Breast epithelium (tissue), 4 donors: ENCODE results near the gene MCM9. TPM values are rescaled to one million over a fixed set of nuclear protein-coding genes. Genes with fewer than 3 reads are reported as not detected.

Source experiments
- DNase-seq, 2 donors: peaks; one replicate each; pipeline ENCODE4 v3.0.0-alpha.2; 2019; ENCODE audit warnings: low spot score in 2 of 2
- H3K27ac ChIP-seq, 2 donors: fragments of 200-600 bp; sonication (generic) in 1 of 2; one replicate each; pipeline ENCODE4 v1.5.1; 2016 to 2019; ENCODE audit warnings: mild to moderate bottlenecking in 1 of 2
- H3K27me3 ChIP-seq, 2 donors: fragments of 200-600 bp; sonication (generic) in 1 of 2; one replicate each; pipeline versions ENCODE4 v1.5.1 to v1.6.0; 2017 to 2019; ENCODE audit warnings: control low read depth in 1 of 2, mild to moderate bottlenecking in 1 of 2
- H3K36me3 ChIP-seq: fragments of 200-600 bp; one replicate; pipeline ENCODE4 v1.5.1; 2019
- H3K4me1 ChIP-seq, 2 donors: fragments of 200-600 bp; sonication (generic); one replicate each; pipeline ENCODE4 v1.5.1; 2016 to 2019; ENCODE audit warnings: control low read depth in 1 of 2
- H3K4me3 ChIP-seq, 3 donors: fragments of 200-600 bp; sonication (generic); 1 replicate in 2 of 3; 2 replicates in 1 of 3; pipeline ENCODE4 v1.5.1; 2016 to 2019; ENCODE audit warnings: mild to moderate bottlenecking in 3 of 3, moderate library complexity in 2 of 3
- H3K9me3 ChIP-seq, 2 donors: fragments of 200-600 bp; sonication (generic) in 1 of 2; one replicate each; pipeline ENCODE4 v1.5.1; 2016 to 2019; ENCODE audit warnings: control low read depth in 1 of 2
- CTCF ChIP-seq, 3 donors: fragments of 450-650 bp; IDR thresholded peaks; one replicate each; pipeline ENCODE4 v1.5.1; 2016 to 2017; ENCODE audit warnings: antibody characterized with exemption in 3 of 3, mild to moderate bottlenecking in 3 of 3, moderate library complexity in 3 of 3
- POLR2A ChIP-seq: fragments of 450-650 bp; IDR thresholded peaks from one replicate; pipeline ENCODE4 v1.6.1; 2016; ENCODE audit warnings: antibody characterized with exemption, mild to moderate bottlenecking, moderate library complexity
- POLR2AphosphoS5 ChIP-seq, 3 donors: sonication (generic); formaldehyde crosslinking; IDR thresholded peaks; one replicate each; pipeline ENCODE4 v1.6.1; 2017; ENCODE audit warnings: antibody characterized with exemption in 3 of 3
- intact Hi-C: fragments of 100-400 bp; cut with DNase I; formaldehyde crosslinking; loops from one replicate; pipeline ENCODE4 v1.15.1; 2023; ENCODE audit warnings: low total_unique reads
- total RNA-seq, 3 donors: library from RNA; depleted of rRNA; stranded (reverse); fragments of >200 nt; gene quantifications; one replicate each; pipeline ENCODE4 v1.1.0, GENCODE V29; 2016

Gene MCM9
- total RNA-seq, 3 donors from 2014 or later, result 17.9 to 40.5 (median 33.4) TPM

GRCh38 chr6:118826096-118826495 is 108.9 kb downstream of the MCM9 start:
- no peak overlapping the region for H3K27ac ChIP-seq
- H3K36me3 ChIP-seq, result no peaks in the 10 kb centered on the region
- DNase-seq, result no peak
- no peaks in the 10 kb centered on the region for H3K27me3 ChIP-seq
- H3K4me3 ChIP-seq, result no peak overlapping the region
- intact Hi-C loops, result no loop called here
- H3K9me3 ChIP-seq, result no peaks in the 10 kb centered on the region
- H3K4me1 ChIP-seq, result no peaks in the 10 kb centered on the region
- TF ChIP-seq POLR2AphosphoS5 (IDR thresholded peaks at IDR 0.05), result no peak

- intact Hi-C loops, result no loop called here
- no peaks in the 10 kb centered on the region for H3K4me1 ChIP-seq
- no peaks in the 10 kb centered on the region for H3K9me3 ChIP-seq
- no peaks in the 10 kb centered on the region for H3K27me3 ChIP-seq
- DNase-seq, result no peak
- no peaks in the 10 kb centered on the region for H3K36me3 ChIP-seq
- H3K27ac ChIP-seq, result no peak overlapping the region
- H3K4me3 ChIP-seq, result no peak overlapping the region
- TF ChIP-seq POLR2A (no peak), POLR2AphosphoS5 (IDR thresholded peaks at IDR 0.05) (no peak), CTCF (IDR thresholded peaks at IDR 0.05) (no peak)
These were observed 109.3 kb downstream of the MCM9 start for GRCh38 chr6:118825661-118826060.

GRCh38 chr6:118815495-118815894 is 119.5 kb downstream of the MCM9 start:
- no peaks in the 10 kb centered on the region for H3K4me1 ChIP-seq
- no peak for DNase-seq
- H3K36me3 ChIP-seq, result no peaks in the 10 kb centered on the region
- TF ChIP-seq POLR2AphosphoS5 (IDR thresholded peaks at IDR 0.05) (no peak), POLR2A (no peak), CTCF (IDR thresholded peaks at IDR 0.05) (no peak)
- H3K27me3 ChIP-seq, result no peaks in the 10 kb centered on the region
- no peaks in the 10 kb centered on the region for H3K9me3 ChIP-seq
- H3K4me3 ChIP-seq, result no peak overlapping the region
- intact Hi-C loops, result no loop called here
- H3K27ac ChIP-seq, result no peak overlapping the region

GRCh38 chr6:118813775-118814174 is 121.2 kb downstream of the MCM9 start:
- H3K4me3 ChIP-seq, result no peak overlapping the region
- H3K27ac ChIP-seq, result no peak overlapping the region
- H3K27me3 ChIP-seq, result no peaks in the 10 kb centered on the region
- TF ChIP-seq POLR2A (no peak), POLR2AphosphoS5 (IDR thresholded peaks at IDR 0.05) (no peak), CTCF (IDR thresholded peaks at IDR 0.05) (no peak)
- no peaks in the 10 kb centered on the region for H3K9me3 ChIP-seq
- DNase-seq, result no peak
- intact Hi-C loops, result no loop called here
- H3K36me3 ChIP-seq, result no peaks in the 10 kb centered on the region
- no peaks in the 10 kb centered on the region for H3K4me1 ChIP-seq

GRCh38 chr6:118812970-118813369 is 122.0 kb downstream of the MCM9 start:
- H3K36me3 ChIP-seq, result no peaks in the 10 kb centered on the region
- H3K4me3 ChIP-seq, result no peak overlapping the region
- H3K27me3 ChIP-seq, result no peaks in the 10 kb centered on the region
- H3K27ac ChIP-seq, result no peak overlapping the region
- intact Hi-C loops, result no loop called here
- H3K9me3 ChIP-seq, result no peaks in the 10 kb centered on the region
- TF ChIP-seq POLR2AphosphoS5 (IDR thresholded peaks at IDR 0.05) (no peak), CTCF (IDR thresholded peaks at IDR 0.05) (no peak), POLR2A (no peak)
- no peak for DNase-seq
- H3K4me1 ChIP-seq, result no peaks in the 10 kb centered on the region

GRCh38 chr6:118810420-118811027 is 124.4 kb downstream of the MCM9 start:
- no peak overlapping the region for H3K4me3 ChIP-seq
- H3K27ac ChIP-seq, result no peak overlapping the region
- no peaks in the 10 kb centered on the region for H3K27me3 ChIP-seq
- no peak for TF ChIP-seq POLR2A
- TF ChIP-seq CTCF (IDR thresholded peaks at IDR 0.05), result no peak
- no peak for TF ChIP-seq POLR2AphosphoS5 (IDR thresholded peaks at IDR 0.05)
- no peaks in the 10 kb centered on the region for H3K4me1 ChIP-seq
- intact Hi-C loops, result no loop called here
- no peaks in the 10 kb centered on the region for H3K9me3 ChIP-seq
- H3K36me3 ChIP-seq, result no peaks in the 10 kb centered on the region
- DNase-seq, result peak in 1 of 2 donors; percentile 27
